Caco-2 (cell line): ENCODE data around the gene HEXIM2. TPM values are rescaled to one million over a fixed set of nuclear protein-coding genes. Genes with fewer than 3 reads are reported as not detected.

Source experiments
- BruUV-seq: library from RNA; stranded (reverse); fragments of 400-500 nt; replicated peaks from 2 replicates; lab custom pipeline; 2021; lab: Mats Ljungman, UMichigan
- CTCF ChIA-PET: fragments of 300-600 bp; sonication (Branson Sonifier 250); formaldehyde crosslinking; loops from one replicate; lab custom pipeline; 2022; ENCODE audit warnings: antibody characterized with exemption; lab: Charles Lee
- POLR2A ChIA-PET: fragments of 300-600 bp; sonication (Branson Sonifier 250); formaldehyde crosslinking; loops from one replicate; lab custom pipeline; 2022; ENCODE audit warnings: antibody characterized with exemption; lab: Charles Lee
- DNase-seq, 2 experiments: peaks; one replicate each; pipeline versions ENCODE4 v3.0.0 to v3.0.0-alpha.2; 2020 to 2022
- H3K27me3 ChIP-seq: replicated peaks from 2 replicates; pipeline ENCODE4 v1.6.0; 2011; ENCODE audit warnings: low read length; ENCODE audit not compliant: control insufficient read depth, insufficient read depth
- H3K36me3 ChIP-seq: 2 replicates; pipeline ENCODE4 v1.5.1; 2011; ENCODE audit warnings: low read length; ENCODE audit not compliant: control insufficient read depth, insufficient read depth
- H3K4me1 ChIP-seq: fragments of 250-450 bp; sonication (Bioruptor Pico); 2 replicates; pipeline ENCODE4 v1.5.1; 2020; ENCODE audit warnings: mild to moderate bottlenecking
- H3K4me3 ChIP-seq: 2 replicates; pipeline ENCODE4 v1.5.1; 2011; ENCODE audit warnings: low read depth, mild to moderate bottlenecking, control low read depth, low read length
- H3K9me3 ChIP-seq: fragments of 250-450 bp; sonication (Bioruptor Pico); 2 replicates; pipeline ENCODE4 v1.5.1; 2020; ENCODE audit warnings: mild to moderate bottlenecking, moderate library complexity
- H3K27ac Mint-ChIP-seq: one replicate; pipeline ENCODE4 v1.8.0; 2022; ENCODE audit warnings: mixed read lengths; ENCODE audit not compliant: unreplicated experiment
- H3K27me3 Mint-ChIP-seq: one replicate; pipeline ENCODE4 v1.8.0; 2022; ENCODE audit warnings: mixed read lengths; ENCODE audit not compliant: insufficient read depth, unreplicated experiment
- H3K36me3 Mint-ChIP-seq: one replicate; pipeline ENCODE4 v1.8.0; 2022; ENCODE audit warnings: mild to moderate bottlenecking, mixed read lengths; ENCODE audit not compliant: insufficient read depth, unreplicated experiment
- H3K4me1 Mint-ChIP-seq: one replicate; pipeline ENCODE4 v1.8.0; 2022; ENCODE audit warnings: low read depth, mixed read lengths; ENCODE audit not compliant: unreplicated experiment
- H3K4me3 Mint-ChIP-seq: one replicate; pipeline ENCODE4 v1.8.0; 2022; ENCODE audit warnings: mild to moderate bottlenecking, moderate library complexity, mixed read lengths; ENCODE audit not compliant: unreplicated experiment
- H3K9me3 Mint-ChIP-seq: one replicate; pipeline ENCODE4 v1.8.0; 2022; ENCODE audit warnings: mixed read lengths; ENCODE audit not compliant: unreplicated experiment
- CTCF ChIP-seq, 2 experiments: fragments of 200-600 bp in 1 of 2; IDR thresholded peaks; 1 replicate in 1 of 2; 2 replicates in 1 of 2; pipeline versions ENCODE4 v1.5.1 to v1.8.0; 2011 to 2022; ENCODE audit warnings: antibody characterized with exemption in 1 of 2, control low read depth in 1 of 2, inconsistent platforms in 1 of 2, low read depth in 1 of 2, low read length in 1 of 2, mild to moderate bottlenecking in 1 of 2, moderate library complexity in 1 of 2; ENCODE audit not compliant: insufficient read depth in 1 of 2, severe bottlenecking in 1 of 2, unreplicated experiment in 1 of 2
- intact Hi-C: fragments of 100-400 bp; cut with micrococcal nuclease; formaldehyde crosslinking; loops from one replicate; pipeline ENCODE4 v1.10.0; 2022; ENCODE audit not compliant: unreplicated experiment
- total RNA-seq: library from RNA; stranded (reverse); gene quantifications from 2 replicates; pipeline ENCODE4 v1.2.3, GENCODE V29; 2022

HEXIM2 gene
- total RNA-seq, 1 experiment from 2014 or later, result 12.7 TPM

GRCh38 chr17:45170931-45171337 is 9.3 kb downstream of the HEXIM2 start:
- DNase-seq, result peak in 1 of 2 experiments; percentile 79
- Mint-ChIP-seq H3K36me3 (peaks cover 27% of the 10 kb centered on the region), H3K4me1 (peaks cover 41% of the 10 kb centered on the region), H3K27ac (peak overlapping the region; percentile 94), H3K4me3 (peak overlapping the region; percentile 64), H3K27me3 (no peaks in the 10 kb centered on the region), H3K9me3 (no peaks in the 10 kb centered on the region)
- Histone ChIP-seq H3K27me3 (no peaks in the 10 kb centered on the region), H3K4me1 (peaks cover 59% of the 10 kb centered on the region), H3K4me3 (no peak overlapping the region), H3K36me3 (no peaks in the 10 kb centered on the region), H3K9me3 (no peaks in the 10 kb centered on the region)
- no peak for TF ChIP-seq CTCF (IDR thresholded peaks at IDR 0.05; ENCODE audit: insufficient read depth in 1 of 2, low read depth in 1 of 2, low read length in 1 of 2, severe bottlenecking in 1 of 2, unreplicated experiment in 1 of 2)
- ChIA-PET CTCF (interaction anchor here (0.6 to 4.5 kb wide), 10 partner anchors 9 to 254 kb away, joined by 3 to 47 read pairs (median 18); partner anchors contain the start of genes ACBD4, HEXIM1 and HEXIM2), POLR2A (interaction anchor here (0.6 to 8.1 kb wide), 6 partner anchors 10 to 262 kb away, joined by 3 to 183 read pairs (median 8); partner anchors contain the start of genes ACBD4, HEXIM1 and HEXIM2)
- TSS peak; percentile 73 for BruUV-seq
- intact Hi-C loops, result loop anchor here (1.0 kb wide), 3 partner anchors 10 to 26 kb away; partner anchors contain the start of genes HEXIM1 and HEXIM2

- H3K4me1 Mint-ChIP-seq, result peaks cover 45% of the 10 kb centered on the region
- peak overlapping the region; percentile 64 for H3K4me3 Mint-ChIP-seq
- CTCF ChIA-PET, result interaction anchor here (0.6 to 4.5 kb wide), 12 partner anchors 10 to 254 kb away, joined by 3 to 47 read pairs (median 12); partner anchors contain the start of genes ACBD4, HEXIM1 and HEXIM2
- Histone ChIP-seq H3K4me1 (peaks cover 65% of the 10 kb centered on the region), H3K4me3 (peak overlapping the region; percentile 10), H3K36me3 (no peaks in the 10 kb centered on the region), H3K9me3 (no peaks in the 10 kb centered on the region), H3K27me3 (no peaks in the 10 kb centered on the region)
- no TSS peak for BruUV-seq
- POLR2A ChIA-PET, result interaction anchor here (0.5 to 8.1 kb wide), 10 partner anchors 11 to 200 kb away, joined by 3 to 183 read pairs (median 4); partner anchors contain the start of genes ACBD4, HEXIM1, HEXIM2 and MAP3K14
- no peak for TF ChIP-seq CTCF (IDR thresholded peaks at IDR 0.05; ENCODE audit: insufficient read depth in 1 of 2, low read depth in 1 of 2, low read length in 1 of 2, severe bottlenecking in 1 of 2, unreplicated experiment in 1 of 2)
- peaks cover 31% of the 10 kb centered on the region for H3K36me3 Mint-ChIP-seq
- no peaks in the 10 kb centered on the region for H3K9me3 Mint-ChIP-seq
- H3K27ac Mint-ChIP-seq, result peak overlapping the region; percentile 94
- intact Hi-C loops, result loop anchor here (1.0 kb wide), 3 partner anchors 10 to 26 kb away; partner anchors contain the start of genes HEXIM1 and HEXIM2
- H3K27me3 Mint-ChIP-seq, result no peaks in the 10 kb centered on the region
- DNase-seq, result peak; percentile 97 to 98
Observed at GRCh38 chr17:45171338-45172231, 9.9 kb downstream of the HEXIM2 start.

GRCh38 chr17:45172232-45172540 is 10.5 kb downstream of the HEXIM2 start:
- intact Hi-C loops, result no loop called here
- Mint-ChIP-seq H3K4me1 (peaks cover 45% of the 10 kb centered on the region), H3K36me3 (peaks cover 31% of the 10 kb centered on the region), H3K9me3 (no peaks in the 10 kb centered on the region), H3K27ac (peak overlapping the region; percentile 94), H3K4me3 (peak overlapping the region; percentile 64), H3K27me3 (no peaks in the 10 kb centered on the region)
- DNase-seq, result no peak
- CTCF ChIA-PET, result interaction anchor here (0.8 to 4.5 kb wide), 10 partner anchors 11 to 253 kb away, joined by 4 to 47 read pairs (median 18); partner anchors contain the start of genes ACBD4, HEXIM1 and HEXIM2
- peak overlapping the region; percentile 2; the same call in 1 of the 2 replicates for H3K4me3 ChIP-seq
- BruUV-seq, result TSS peak; percentile 56
- no peak for TF ChIP-seq CTCF (IDR thresholded peaks at IDR 0.05; ENCODE audit: insufficient read depth in 1 of 2, low read depth in 1 of 2, low read length in 1 of 2, severe bottlenecking in 1 of 2, unreplicated experiment in 1 of 2)
- no peaks in the 10 kb centered on the region for H3K36me3 ChIP-seq
- H3K4me1 ChIP-seq, result peaks cover 68% of the 10 kb centered on the region
- no peaks in the 10 kb centered on the region for H3K9me3 ChIP-seq
- no peaks in the 10 kb centered on the region for H3K27me3 ChIP-seq
- POLR2A ChIA-PET, result interaction anchor here (0.6 to 8.1 kb wide), 6 partner anchors 11 to 37 kb away, joined by 3 to 183 read pairs (median 9); partner anchors contain the start of genes ACBD4, HEXIM1 and HEXIM2
